H1 (cell line): Measurements from ENCODE around the gene SEMA3C.

Source experiments
- ATF3 ChIP-seq: IDR thresholded peaks from 2 replicates; pipeline ENCODE4 v1.6.1; 2011; ENCODE audit warnings: low read depth, mild to moderate bottlenecking, low read length; ENCODE audit not compliant: insufficient read depth
- CREB1 ChIP-seq: IDR thresholded peaks from 2 replicates; pipeline ENCODE4 v1.6.1; 2012; ENCODE audit warnings: inconsistent platforms
- POLR2A ChIP-seq, 2 experiments: IDR thresholded peaks; 1 replicate in 1 of 2; 2 replicates in 1 of 2; pipeline ENCODE4 v1.6.1; 2011; ENCODE audit warnings: low read depth in 2 of 2, low read length in 2 of 2, mild to moderate bottlenecking in 2 of 2; ENCODE audit errors: control extremely low read depth in 1 of 2
- POLR2AphosphoS5 ChIP-seq: IDR thresholded peaks from 2 replicates; pipeline ENCODE4 v1.6.1; 2011; ENCODE audit warnings: low read depth, low read length
- POU5F1 ChIP-seq: IDR thresholded peaks from 2 replicates; pipeline ENCODE4 v1.6.1; 2011; ENCODE audit warnings: low read depth, mild to moderate bottlenecking, low read length, moderate library complexity
- SP1 ChIP-seq: IDR thresholded peaks from 2 replicates; pipeline ENCODE4 v1.6.1; 2011; ENCODE audit warnings: low read depth, low read length
- TAF1 ChIP-seq: IDR thresholded peaks from 2 replicates; pipeline ENCODE4 v1.6.1; 2011; ENCODE audit warnings: mild to moderate bottlenecking, low read depth, low read length

DNA sequence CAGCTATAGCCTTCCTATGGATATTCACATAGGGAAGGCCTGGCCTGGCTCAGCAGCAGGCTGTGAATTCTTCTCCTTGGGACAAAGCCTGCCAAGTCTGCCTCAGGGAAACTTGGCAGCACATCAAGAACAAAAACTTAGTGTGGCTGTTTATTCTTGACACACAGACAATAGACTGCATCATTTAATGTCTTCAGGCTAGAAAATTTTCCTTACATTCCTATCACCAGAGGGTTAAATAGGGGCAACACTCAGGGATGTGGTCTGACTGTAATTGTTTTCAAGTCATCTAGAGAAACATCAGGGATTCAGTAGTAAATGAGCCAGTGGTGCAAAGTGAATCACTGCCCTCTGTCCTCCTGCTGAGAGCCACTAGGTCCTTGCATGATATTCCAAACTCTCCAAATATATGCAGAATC lies 137.3 kb downstream of the SEMA3C start:
- TF ChIP-seq CREB1 (no peak), ATF3 (no peak), POLR2AphosphoS5 (no peak), TAF1 (no peak), POLR2A (IDR thresholded peaks at IDR 0.05; ENCODE audit: control extremely low read depth in 1 of 2, low read depth in 2 of 2, low read length in 2 of 2) (no peak), POU5F1 (no peak), SP1 (no peak)
